Upper lobe of right lung (tissue), 1 donor: ENCODE measurements around the gene OXLD1. TPM values are rescaled to one million over a fixed set of nuclear protein-coding genes. Genes with fewer than 3 reads are reported as not detected.

Experiments
- ATAC-seq: fragments of 200-7000 bp; cut with Tn5 transposase; one replicate; pipeline ENCODE4 v1.9.1; 2020; ENCODE audit warnings: mild to moderate bottlenecking, moderate library complexity
- DNase-seq: peaks from one replicate; pipeline ENCODE4 v3.0.0-alpha.2; 2020
- H3K27ac ChIP-seq: fragments of 200-600 bp; one replicate; pipeline ENCODE4 v1.8.0; 2022
- H3K27me3 ChIP-seq: fragments of 200-600 bp; one replicate; pipeline ENCODE4 v1.8.0; 2022; ENCODE audit warnings: mild to moderate bottlenecking
- H3K36me3 ChIP-seq: fragments of 200-600 bp; one replicate; pipeline ENCODE4 v1.8.0; 2022
- H3K4me1 ChIP-seq: fragments of 200-600 bp; one replicate; pipeline ENCODE4 v1.8.0; 2022
- H3K4me3 ChIP-seq: fragments of 200-600 bp; one replicate; pipeline ENCODE4 v1.8.0; 2022; ENCODE audit warnings: mild to moderate bottlenecking
- H3K9me3 ChIP-seq: fragments of 200-600 bp; one replicate; pipeline ENCODE4 v1.8.0; 2022
- intact Hi-C: fragments of 100-400 bp; cut with DNase I; formaldehyde crosslinking; loops from one replicate; pipeline ENCODE4 v1.11.0; 2022
- total RNA-seq: library from RNA; stranded (reverse); fragmentation: NEBNext Ultra II Directional; extraction: Animal tissue kit (Norgen Biotek cat#: 25700); gene quantifications from one replicate; pipeline ENCODE4 v1.2.1, GENCODE V29; 2021
- TF ChIP-seq, protein P1 (sequence below): fragments of 200-600 bp; IDR thresholded peaks from one replicate; pipeline ENCODE4 v1.8.0; 2022; ENCODE audit warnings: antibody characterized with exemption
- donor health status: DM: no; HTN: yes; CAD: no; lungs with severe emphysema.

Gene OXLD1
- total RNA-seq, 1 donor from 2014 or later: 26.7 TPM

DNA sequence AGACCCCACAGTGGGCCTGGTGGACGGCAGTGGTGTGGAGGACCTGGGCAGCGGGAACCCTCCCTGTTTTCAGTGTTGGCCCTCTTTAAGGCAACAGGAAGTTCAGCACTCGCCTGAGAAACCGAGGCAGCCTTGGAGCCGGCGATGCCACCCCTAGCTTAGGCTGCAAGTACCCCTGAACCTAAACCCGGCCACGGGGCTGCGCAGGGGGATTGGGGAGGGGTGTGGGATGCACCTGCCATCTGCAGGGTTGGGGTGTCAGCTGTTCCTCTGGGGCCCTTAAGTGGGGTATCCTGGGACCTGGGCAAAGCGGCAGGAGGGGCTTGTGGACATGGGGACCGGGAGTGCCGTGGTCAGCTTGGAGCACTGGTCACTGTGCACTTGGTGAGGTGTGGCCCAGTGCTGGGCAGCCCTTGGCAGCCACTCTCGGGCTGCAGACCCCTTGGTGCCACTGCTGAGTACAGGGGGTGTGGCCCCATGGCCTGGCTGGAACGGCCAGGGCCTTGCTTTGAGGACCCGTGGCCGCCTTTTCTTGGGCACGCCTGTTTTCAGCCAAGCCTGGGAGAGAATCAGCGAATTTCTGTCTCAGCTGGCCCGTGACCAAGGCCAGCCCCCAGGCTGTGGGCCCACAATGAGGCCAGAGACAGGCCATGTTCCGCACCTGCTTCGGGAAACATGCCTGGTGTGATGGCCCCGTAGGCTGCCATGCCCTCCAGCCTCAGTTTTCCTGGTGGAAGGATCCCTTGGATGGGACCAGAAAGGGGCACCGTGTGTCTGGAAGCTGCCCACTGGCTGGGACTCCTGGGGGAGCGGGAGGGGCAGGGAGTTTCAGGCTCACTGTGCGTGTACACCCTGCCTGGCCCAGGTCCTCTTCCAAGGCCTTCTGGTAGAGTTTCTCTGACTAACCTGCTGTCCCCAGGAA, 41.6 kb upstream of the OXLD1 start:
- ATAC-seq (no peak), DNase-seq (no peak)
- Histone ChIP-seq H3K4me1 (peaks cover 28% of the 10 kb centered on the region), H3K36me3 (peaks cover 30% of the 10 kb centered on the region), H3K9me3 (no peaks in the 10 kb centered on the region), H3K27ac (no peak overlapping the region), H3K4me3 (no peak overlapping the region), H3K27me3 (no peaks in the 10 kb centered on the region)
- intact Hi-C loops: no loop called here
- TF ChIP-seq, protein P1, sequence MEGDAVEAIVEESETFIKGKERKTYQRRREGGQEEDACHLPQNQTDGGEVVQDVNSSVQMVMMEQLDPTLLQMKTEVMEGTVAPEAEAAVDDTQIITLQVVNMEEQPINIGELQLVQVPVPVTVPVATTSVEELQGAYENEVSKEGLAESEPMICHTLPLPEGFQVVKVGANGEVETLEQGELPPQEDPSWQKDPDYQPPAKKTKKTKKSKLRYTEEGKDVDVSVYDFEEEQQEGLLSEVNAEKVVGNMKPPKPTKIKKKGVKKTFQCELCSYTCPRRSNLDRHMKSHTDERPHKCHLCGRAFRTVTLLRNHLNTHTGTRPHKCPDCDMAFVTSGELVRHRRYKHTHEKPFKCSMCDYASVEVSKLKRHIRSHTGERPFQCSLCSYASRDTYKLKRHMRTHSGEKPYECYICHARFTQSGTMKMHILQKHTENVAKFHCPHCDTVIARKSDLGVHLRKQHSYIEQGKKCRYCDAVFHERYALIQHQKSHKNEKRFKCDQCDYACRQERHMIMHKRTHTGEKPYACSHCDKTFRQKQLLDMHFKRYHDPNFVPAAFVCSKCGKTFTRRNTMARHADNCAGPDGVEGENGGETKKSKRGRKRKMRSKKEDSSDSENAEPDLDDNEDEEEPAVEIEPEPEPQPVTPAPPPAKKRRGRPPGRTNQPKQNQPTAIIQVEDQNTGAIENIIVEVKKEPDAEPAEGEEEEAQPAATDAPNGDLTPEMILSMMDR: no peak

DNA sequence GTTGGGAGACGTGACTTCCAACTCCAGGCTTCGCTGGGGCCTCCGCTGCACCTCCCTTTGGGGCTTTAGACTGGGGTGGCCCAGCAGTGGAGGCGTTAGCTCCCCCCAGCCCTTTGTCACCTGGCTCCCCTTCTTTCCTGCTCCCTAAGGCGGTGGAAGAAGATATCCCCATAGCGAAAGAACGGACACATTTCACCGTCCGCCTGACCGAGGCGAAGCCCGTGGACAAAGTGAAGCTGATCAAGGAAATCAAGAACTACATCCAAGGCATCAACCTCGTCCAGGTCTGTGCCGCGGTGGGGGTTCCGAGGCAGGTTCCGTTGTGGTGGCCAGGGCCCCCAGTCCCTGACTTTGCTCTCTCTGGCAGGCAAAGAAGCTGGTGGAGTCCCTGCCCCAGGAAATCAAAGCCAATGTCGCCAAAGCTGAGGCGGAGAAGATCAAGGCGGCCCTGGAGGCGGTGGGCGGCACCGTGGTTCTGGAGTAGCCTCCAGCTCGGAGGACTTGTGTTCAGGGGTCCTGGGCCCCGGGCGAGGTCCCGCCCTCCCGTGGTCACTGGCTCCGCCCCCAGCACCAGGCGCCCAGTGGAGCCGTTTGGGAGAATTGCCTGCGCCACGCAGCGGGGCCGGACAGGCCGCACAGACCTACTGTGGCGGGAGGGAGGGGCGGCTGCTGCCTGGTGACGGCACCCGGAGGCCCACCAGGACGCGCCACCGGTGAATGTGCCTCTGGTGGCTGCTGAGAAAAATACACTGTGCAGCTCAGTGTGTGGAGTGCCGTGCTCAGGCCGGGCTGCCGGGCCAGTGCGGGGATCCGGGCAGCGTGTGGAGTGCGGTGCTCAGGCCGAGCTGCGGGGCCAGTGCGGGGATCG, 40.6 kb upstream of the OXLD1 start:
- ATAC-seq (no peak), DNase-seq (no peak)
- peaks cover 30% of the 10 kb centered on the region for H3K36me3 ChIP-seq
- no peak overlapping the region for H3K27ac ChIP-seq
- no peaks in the 10 kb centered on the region for H3K9me3 ChIP-seq
- TF ChIP-seq, protein P1: no peak
- no peaks in the 10 kb centered on the region for H3K27me3 ChIP-seq
- H3K4me1 ChIP-seq: peaks cover 30% of the 10 kb centered on the region
- intact Hi-C loops: no loop called here
- no peak overlapping the region for H3K4me3 ChIP-seq

DNA sequence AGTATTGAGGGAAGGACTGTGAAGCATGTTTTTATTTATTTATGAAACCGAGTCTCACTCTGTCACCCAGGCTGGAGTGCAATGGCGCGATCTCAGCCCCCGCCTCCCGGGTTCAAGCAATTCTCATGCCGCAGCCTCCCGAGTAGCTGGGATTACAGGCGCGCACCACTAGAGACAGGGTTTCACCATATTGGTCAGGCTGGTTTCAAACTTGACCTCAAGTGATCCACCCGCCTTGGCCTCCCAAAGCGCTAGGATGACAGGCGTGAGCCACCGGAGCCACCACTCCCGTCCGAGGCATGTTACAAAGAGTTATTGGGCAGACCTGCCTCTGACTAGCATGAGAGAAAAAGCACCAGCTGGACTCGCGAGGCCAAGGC, 39.8 kb upstream of the OXLD1 start:
- H3K9me3 ChIP-seq: no peaks in the 10 kb centered on the region
- H3K27ac ChIP-seq: no peak overlapping the region
- TF ChIP-seq, protein P1: no peak
- no peak for ATAC-seq
- no peak for DNase-seq
- H3K4me3 ChIP-seq: no peak overlapping the region
- H3K27me3 ChIP-seq: no peaks in the 10 kb centered on the region
- H3K36me3 ChIP-seq: peaks cover 33% of the 10 kb centered on the region
- peaks cover 32% of the 10 kb centered on the region for H3K4me1 ChIP-seq
- intact Hi-C loops: no loop called here

DNA sequence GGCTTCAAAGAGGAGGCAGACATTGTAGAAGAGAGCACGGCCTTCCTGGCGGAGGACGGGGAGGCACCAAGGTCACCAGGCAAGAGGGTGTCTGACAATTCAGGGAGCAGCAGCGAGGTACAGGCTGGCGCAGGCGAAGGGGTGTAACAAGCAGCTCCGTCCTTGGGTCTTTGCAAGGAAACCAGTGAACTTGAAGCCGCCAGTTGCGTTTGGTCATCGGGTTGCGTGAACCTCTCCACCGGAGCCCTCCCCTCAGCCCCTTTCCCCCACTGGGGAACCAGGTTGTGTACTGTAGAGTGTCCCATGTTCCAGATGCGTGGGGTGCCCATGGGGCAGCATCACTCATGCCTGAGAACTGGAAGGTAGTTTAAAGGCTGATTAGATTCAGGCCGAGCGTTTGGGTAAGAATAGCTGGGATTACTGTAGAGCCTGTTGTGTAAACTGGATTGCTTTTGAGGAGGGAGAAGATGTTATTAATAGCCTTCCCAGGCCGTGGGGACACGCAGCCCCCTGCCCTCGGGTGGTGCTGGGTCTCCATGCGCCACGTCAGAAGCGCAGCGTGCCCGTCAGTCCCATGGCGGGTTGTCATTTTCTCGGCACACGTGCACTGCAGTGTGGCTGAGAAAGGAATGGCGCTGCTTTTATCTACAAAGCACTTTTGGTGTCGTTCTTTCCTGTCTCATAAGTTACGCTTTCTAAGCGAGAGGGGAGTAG, 39.3 kb upstream of the OXLD1 start:
- Histone ChIP-seq H3K27me3 (no peaks in the 10 kb centered on the region), H3K9me3 (no peaks in the 10 kb centered on the region), H3K4me1 (peaks cover 32% of the 10 kb centered on the region), H3K27ac (no peak overlapping the region), H3K36me3 (peaks cover 39% of the 10 kb centered on the region), H3K4me3 (no peak overlapping the region)
- no peak for ATAC-seq
- DNase-seq: no peak
- intact Hi-C loops: no loop called here
- TF ChIP-seq, protein P1: no peak

DNA sequence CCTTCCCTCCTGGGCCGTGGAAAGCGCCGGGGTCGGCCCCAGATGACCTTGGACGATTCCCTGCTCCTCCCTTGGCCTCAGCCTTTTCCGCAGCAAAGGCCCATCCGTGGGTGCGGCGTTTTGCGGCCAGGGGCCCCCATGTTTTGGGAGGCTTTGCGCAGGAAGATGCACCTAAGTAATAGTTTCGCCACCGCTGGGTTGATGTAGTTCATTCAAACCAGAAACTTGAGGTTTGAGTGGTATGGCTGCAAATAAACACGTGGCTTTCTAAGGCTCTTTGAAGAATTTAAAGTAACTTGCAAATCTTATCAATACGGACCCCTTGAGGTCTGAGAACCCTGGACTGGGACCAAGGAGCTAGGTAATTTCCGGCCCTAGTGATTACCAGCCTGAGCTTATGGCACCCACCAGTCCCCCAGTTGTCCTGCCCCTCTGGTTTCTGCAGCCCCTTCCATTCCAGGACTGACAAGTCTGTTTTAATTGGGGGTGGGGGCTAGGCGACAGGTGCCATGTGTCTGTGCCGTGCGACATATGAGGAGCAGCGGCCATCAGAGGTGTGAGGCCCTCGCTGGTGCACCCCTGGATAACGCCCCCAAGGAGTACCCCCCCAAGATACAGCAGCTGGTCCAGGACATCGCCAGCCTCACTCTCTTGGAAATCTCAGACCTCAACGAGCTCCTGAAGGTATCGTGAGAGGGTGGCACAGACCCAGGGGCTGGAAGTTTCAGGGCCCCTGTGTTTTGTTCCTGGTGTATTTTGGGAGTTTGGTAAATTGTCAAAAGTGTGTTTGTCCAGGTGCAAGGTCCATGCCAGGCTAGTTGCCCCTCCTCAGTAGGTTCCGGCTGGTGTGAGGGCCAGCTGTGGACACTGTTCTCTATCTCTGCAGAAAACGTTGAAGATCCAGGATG, 37.6 kb upstream of the OXLD1 start:
- ATAC-seq (no peak), DNase-seq (no peak)
- peak overlapping the region; percentile 88 for H3K4me3 ChIP-seq
- H3K27me3 ChIP-seq: no peaks in the 10 kb centered on the region
- TF ChIP-seq, protein P1: no peak
- no peaks in the 10 kb centered on the region for H3K9me3 ChIP-seq
- intact Hi-C loops: no loop called here
- H3K4me1 ChIP-seq: peaks cover 30% of the 10 kb centered on the region
- H3K27ac ChIP-seq: peak overlapping the region; percentile 95
- peaks cover 52% of the 10 kb centered on the region for H3K36me3 ChIP-seq
